H1 (cell line): Measurements from ENCODE around the gene MTCH1. TPM values are rescaled to one million over a fixed set of nuclear protein-coding genes. Genes with fewer than 3 reads are reported as not detected.

Experiments used
- CTCF ChIA-PET: fragments of 300-600 bp; sonication (Branson Sonifier 250); formaldehyde crosslinking; loops from one replicate; lab custom pipeline; 2021; ENCODE audit not compliant: partially characterized antibody; lab: Charles Lee
- POLR2A ChIA-PET: fragments of 300-600 bp; sonication (Branson Sonifier 250); formaldehyde crosslinking; loops from one replicate; lab custom pipeline; 2021; ENCODE audit warnings: inconsistent platforms; ENCODE audit not compliant: partially characterized antibody; lab: Charles Lee
- DNase-seq, 2 experiments: peaks; one replicate each; pipeline versions ENCODE4 v3.0.0 to v3.0.0-alpha.2; 2010 to 2022; ENCODE audit warnings: low spot score in 2 of 2, low read depth in 1 of 2, mixed read lengths in 1 of 2
- FAIRE-seq: peaks from 2 replicates; lab custom pipeline; 2011; peaks lifted over from hg19 to GRCh38; lab: Jason Lieb, UNC
- H2AFZ ChIP-seq: 2 replicates; pipeline ENCODE4 v1.8.1; 2012; ENCODE audit warnings: low read length, inconsistent platforms
- H2AK5ac ChIP-seq: 2 replicates; pipeline ENCODE4 v1.6.1; 2013; ENCODE audit warnings: low read depth, low read length
- H2BK120ac ChIP-seq: replicated peaks from 2 replicates; pipeline ENCODE3; 2013; ENCODE audit warnings: low read depth, low read length, inconsistent platforms
- H2BK12ac ChIP-seq: 2 replicates; pipeline ENCODE4 v1.6.1; 2013; ENCODE audit warnings: low read depth, low read length
- H2BK15ac ChIP-seq: 2 replicates; pipeline ENCODE4 v1.6.1; 2013; ENCODE audit warnings: low read length
- H2BK20ac ChIP-seq: 2 replicates; pipeline ENCODE4 v1.6.1; 2013; ENCODE audit warnings: low read length
- H2BK5ac ChIP-seq: 2 replicates; pipeline ENCODE4 v1.6.1; 2013; ENCODE audit warnings: low read depth, low read length
- H3K14ac ChIP-seq: 2 replicates; pipeline ENCODE4 v1.6.1; 2013; ENCODE audit warnings: inconsistent platforms; ENCODE audit not compliant: insufficient read length
- H3K18ac ChIP-seq: 2 replicates; pipeline ENCODE4 v1.6.1; 2013; ENCODE audit warnings: low read length; ENCODE audit errors: extremely low read depth
- H3K23ac ChIP-seq: 2 replicates; pipeline ENCODE4 v1.6.1; 2013; ENCODE audit warnings: inconsistent platforms; ENCODE audit not compliant: insufficient read length
- H3K23me2 ChIP-seq: 2 replicates; pipeline ENCODE4 v1.6.1; 2013; ENCODE audit warnings: low read depth, low read length
- H3K27ac ChIP-seq: 2 replicates; pipeline ENCODE4 v1.6.1; 2011; ENCODE audit warnings: low read depth, low read length, inconsistent platforms
- H3K27me3 ChIP-seq, 4 experiments: replicated peaks in 1 of 4; 1 replicate in 1 of 4; 2 replicates in 3 of 4; pipeline versions ENCODE4 v1.6.1 to v1.8.1; 2011 to 2013; ENCODE audit warnings: low read length in 3 of 4, mild to moderate bottlenecking in 3 of 4, inconsistent platforms in 2 of 4, mixed read lengths in 2 of 4, moderate library complexity in 1 of 4; ENCODE audit not compliant: control insufficient read depth in 3 of 4, insufficient read depth in 3 of 4; ENCODE audit errors: extremely low read depth in 1 of 4
- H3K36me3 ChIP-seq, 4 experiments: 2 replicates each; pipeline versions ENCODE4 v1.6.1 to v1.8.1; 2011 to 2013; ENCODE audit warnings: mild to moderate bottlenecking in 4 of 4, low read length in 3 of 4, moderate library complexity in 2 of 4, control low read depth in 1 of 4, inconsistent platforms in 1 of 4; ENCODE audit not compliant: insufficient read depth in 4 of 4, control insufficient read depth in 2 of 4
- H3K4ac ChIP-seq: replicated peaks from 2 replicates; pipeline ENCODE3; 2013; ENCODE audit warnings: low read length, low read depth, mixed read lengths, inconsistent platforms; ENCODE audit not compliant: insufficient read length
- H3K4me1 ChIP-seq, 4 experiments: replicated peaks in 1 of 4; 1 replicate in 1 of 4; 2 replicates in 3 of 4; pipeline versions ENCODE4 v1.6.1 to v1.8.1; 2011 to 2013; ENCODE audit warnings: low read length in 3 of 4, inconsistent platforms in 2 of 4, mixed read lengths in 1 of 4; ENCODE audit not compliant: insufficient read depth in 4 of 4, control insufficient read depth in 3 of 4
- H3K4me2 ChIP-seq, 2 experiments: 2 replicates each; pipeline versions ENCODE4 v1.6.1 to v1.8.1; 2011 to 2013; ENCODE audit warnings: low read depth in 2 of 2, low read length in 2 of 2, control low read depth in 1 of 2, inconsistent platforms in 1 of 2, mild to moderate bottlenecking in 1 of 2; ENCODE audit not compliant: insufficient read depth in 1 of 2
- H3K4me3 ChIP-seq, 4 experiments: fragments of 200-600, 300-600 bp in 1 of 4; sonication (generic), shearing (Covaris generic), sonication (Bioruptor Twin) in 1 of 4; 2 replicates each; pipeline versions ENCODE4 v1.5.1 to v1.8.1; 2011 to 2016; ENCODE audit warnings: low read length in 4 of 4, low read depth in 3 of 4, control low read depth in 2 of 4, inconsistent platforms in 2 of 4, mild to moderate bottlenecking in 2 of 4, mixed read lengths in 1 of 4, moderate library complexity in 1 of 4; ENCODE audit not compliant: insufficient read depth in 2 of 4; ENCODE audit errors: extremely low read depth in 1 of 4
- H3K56ac ChIP-seq: replicated peaks from 2 replicates; pipeline ENCODE3; 2013; ENCODE audit warnings: low read depth, mild to moderate bottlenecking, mixed read lengths, low read length, inconsistent platforms; ENCODE audit not compliant: insufficient read length
- H3K79me1 ChIP-seq: 2 replicates; pipeline ENCODE4 v1.6.1; 2013; ENCODE audit warnings: low read depth, low read length, control low read depth
- H3K79me2 ChIP-seq, 2 experiments: 2 replicates each; pipeline versions ENCODE4 v1.6.1 to v1.8.1; 2012 to 2013; ENCODE audit warnings: low read length in 2 of 2, mild to moderate bottlenecking in 2 of 2, inconsistent platforms in 1 of 2; ENCODE audit not compliant: insufficient read depth in 2 of 2, control insufficient read depth in 1 of 2
- H3K9ac ChIP-seq, 4 experiments: replicated peaks in 1 of 4; 1 replicate in 1 of 4; 2 replicates in 3 of 4; pipeline versions ENCODE4 v1.6.1 to v1.8.1; 2011 to 2013; ENCODE audit warnings: low read depth in 3 of 4, low read length in 3 of 4, control low read depth in 2 of 4, mild to moderate bottlenecking in 2 of 4, moderate library complexity in 2 of 4, inconsistent platforms in 1 of 4; ENCODE audit errors: extremely low read depth in 1 of 4
- H3K9me3 ChIP-seq, 2 experiments: 2 replicates each; pipeline versions ENCODE4 v1.6.1 to v1.8.1; 2012 to 2013; ENCODE audit warnings: mild to moderate bottlenecking in 2 of 2, moderate library complexity in 2 of 2, control low read depth in 1 of 2, inconsistent platforms in 1 of 2, low read depth in 1 of 2, low read length in 1 of 2, mixed read lengths in 1 of 2; ENCODE audit not compliant: insufficient read depth in 2 of 2
- H4K20me1 ChIP-seq, 2 experiments: replicated peaks in 1 of 2; 2 replicates each; pipeline versions ENCODE3 to v1.8.1; 2011 to 2013; ENCODE audit warnings: inconsistent platforms in 2 of 2, low read length in 2 of 2, mild to moderate bottlenecking in 1 of 2; ENCODE audit not compliant: insufficient read depth in 2 of 2, control insufficient read depth in 1 of 2
- H4K5ac ChIP-seq: 2 replicates; pipeline ENCODE4 v1.6.1; 2013; ENCODE audit warnings: low read length, low read depth, mixed read lengths, inconsistent platforms; ENCODE audit not compliant: insufficient read length
- H4K8ac ChIP-seq: 2 replicates; pipeline ENCODE4 v1.8.0; 2013; ENCODE audit warnings: mild to moderate bottlenecking, moderate library complexity, low read length, inconsistent platforms; ENCODE audit not compliant: insufficient read depth; ENCODE audit errors: extremely low read depth
- H4K91ac ChIP-seq: replicated peaks from 2 replicates; pipeline ENCODE3; 2013; ENCODE audit warnings: low read length, mixed read lengths, inconsistent platforms; ENCODE audit not compliant: insufficient read length
- NANOG ChIP-seq: IDR thresholded peaks from 2 replicates; pipeline ENCODE4 v1.6.1; 2011; ENCODE audit warnings: low read length, low read depth, mild to moderate bottlenecking, inconsistent platforms; ENCODE audit not compliant: insufficient read depth, poor library complexity, severe bottlenecking
- WGBS, 2 experiments: shearing (Covaris generic) in 1 of 2; methylation state at CpG; one replicate each; pipeline versions ENCODE4 v1.1.6 to v1.1.7; 2013 to 2015; ENCODE audit warnings: low lambda C conversion rate in 2 of 2, mixed read lengths in 2 of 2, inconsistent platforms in 1 of 2, low coverage in 1 of 2, missing lambda C conversion rate in 1 of 2; ENCODE audit not compliant: insufficient replicate concordance in 2 of 2, insufficient coverage in 1 of 2, insufficient read length in 1 of 2; ENCODE audit errors: extremely low coverage in 1 of 2, missing lambda C conversion rate in 1 of 2; 5-methylcytosine and 5-hydroxymethylcytosine counted together
- polyA plus RNA-seq, 7 experiments: library from polyadenylated mRNA; depleted of rRNA in 3 of 7; stranded (reverse) in 5 of 7; unstranded in 2 of 7; fragments of >200 nt in 5 of 7; fragments of 200-250 nt in 2 of 7; gene quantifications; 1 replicate in 5 of 7; 2 replicates in 1 of 7; 4 replicates in 1 of 7; pipeline versions ENCODE4 v1.2.1 to v1.2.3, GENCODE V29; 2011 to 2013; ENCODE audit warnings: missing spikeins in 2 of 7, mixed read lengths in 2 of 7
- total RNA-seq: library from RNA; stranded (reverse); fragmentation: NEBNext Ultra II Directional; extraction: Animal tissue kit (Norgen Biotek cat#: 25700); gene quantifications from 2 replicates; pipeline ENCODE4 v1.2.1, GENCODE V29; 2021

Gene MTCH1
- total and polyA plus RNA-seq, 2 of the 8 experiments (the other 6 are each of a cell fraction or from before 2014, with no cell fraction given), result 169 to 214 TPM

DNA sequence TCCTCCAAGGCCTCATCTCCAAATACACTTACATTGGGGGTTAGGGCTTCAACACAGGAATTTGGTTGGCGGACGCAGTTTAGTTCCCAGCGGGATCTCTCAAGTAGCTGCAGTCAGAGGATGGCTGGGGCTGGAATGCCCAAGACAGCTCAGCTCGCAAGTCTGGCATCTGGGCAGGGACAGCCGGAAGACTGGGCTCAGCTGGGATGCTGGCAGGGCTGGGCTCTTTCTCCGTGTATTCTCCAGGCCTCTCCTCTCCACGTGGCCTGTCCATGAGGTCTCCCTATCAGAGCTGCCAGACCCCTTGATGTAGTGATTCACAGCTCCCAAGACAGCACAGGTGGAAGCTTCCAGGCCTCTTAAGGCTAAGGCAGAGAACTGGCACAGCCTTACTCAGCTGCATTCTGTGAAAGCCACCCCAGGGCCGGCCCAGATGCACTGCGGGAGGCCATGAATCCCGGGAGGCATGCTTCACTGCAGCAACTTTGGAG lies 24.5 kb upstream of the MTCH1 start:
- Histone ChIP-seq H3K4me2 (no peak overlapping the region), H3K23ac (no peak overlapping the region), H4K20me1 (no peaks in the 10 kb centered on the region), H2BK20ac (no peak overlapping the region), H3K9me3 (no peaks in the 10 kb centered on the region), H3K4me3 (no peak overlapping the region), H4K5ac (no peak overlapping the region), H2BK5ac (no peak overlapping the region), H3K27ac (no peak overlapping the region), H3K36me3 (no peaks in the 10 kb centered on the region), H3K27me3 (no peaks in the 10 kb centered on the region), H3K4ac (no peak overlapping the region), H3K23me2 (no peaks in the 10 kb centered on the region), H3K9ac (no peak overlapping the region), H2AFZ (no peak overlapping the region), H3K79me1 (no peaks in the 10 kb centered on the region), H3K4me1 (no peaks in the 10 kb centered on the region; a peak in 2 of 7 replicates), H2BK120ac (no peak overlapping the region), H2AK5ac (no peak overlapping the region), H2BK15ac (no peak overlapping the region), H3K14ac (no peak overlapping the region), H3K56ac (no peak overlapping the region), H2BK12ac (no peak overlapping the region), H3K79me2 (no peaks in the 10 kb centered on the region), H3K18ac (no peak overlapping the region), H4K8ac (no peak overlapping the region), H4K91ac (no peak overlapping the region)
- 93% methylated on average over 10 of the region's 10 CpGs; no CpG with 5 or more reads in 1 of the 2 experiments for WGBS, 2 experiments
- ChIA-PET CTCF (interaction anchor here (0.7 to 2.4 kb wide), 11 partner anchors 9 to 200 kb away, joined by 3 to 10 read pairs (median 3); no protein-coding TSS in a partner anchor), POLR2A (interaction anchor here (1.6 kb wide), 1 partner anchor 39 kb away, joined by 4 read pairs; no protein-coding TSS in a partner anchor)
- FAIRE-seq (no peak), DNase-seq (no peak)
- TF ChIP-seq NANOG, result no peak
